Measurements from ENCODE around the gene RFLNA.

DNA sequence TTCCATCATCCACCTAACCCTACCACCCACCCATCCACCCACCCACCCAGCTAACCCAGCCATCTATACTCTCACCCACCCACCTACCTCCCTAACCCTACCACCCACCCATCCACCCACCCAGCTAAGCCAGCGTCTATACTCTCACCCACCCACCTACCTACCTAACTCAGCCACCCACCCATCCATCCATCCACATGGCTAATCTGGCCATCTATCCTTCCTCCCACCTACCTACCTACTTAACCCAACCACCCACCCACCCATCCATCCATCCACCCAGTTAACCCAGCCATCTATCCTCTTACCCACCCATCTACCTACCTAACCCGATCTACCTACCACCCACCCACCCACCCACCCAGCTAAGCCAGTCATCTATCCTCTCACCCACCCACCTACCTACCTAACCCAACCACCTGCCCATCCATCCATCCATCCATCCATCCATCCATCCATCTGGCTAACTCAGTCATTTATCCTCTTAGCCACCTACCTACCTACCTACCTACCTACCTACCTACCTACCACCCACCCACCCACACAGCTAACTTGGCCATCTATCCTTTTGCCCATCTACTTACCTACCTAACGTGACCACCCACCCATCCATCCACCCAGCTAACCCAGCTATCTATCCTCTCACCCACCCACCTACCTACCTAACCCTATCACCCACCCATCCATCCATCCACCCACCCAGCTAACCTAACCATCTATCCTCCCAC lies 44.1 kb downstream of the RFLNA start:
- TF ChIP-seq ZNF124 (CRISPR knock-in tag; IDR thresholded peaks at IDR 0.05) (no peak), ZNF446 (CRISPR knock-in tag; IDR thresholded peaks at IDR 0.05) (no peak), ARHGAP35 (CRISPR knock-in tag; IDR thresholded peaks at IDR 0.05; ENCODE audit: borderline replicate concordance) (no peak)
